HL-60 (cell line): Measurements from ENCODE around the gene KCNAB1.
A peak's percentile ranks its signal among the peaks of the same experiment; 100 is the strongest.

Experiments
- DNase-seq, 2 experiments: peaks; one replicate each; pipeline ENCODE4 v3.0.0-alpha.2; 2010 to 2020; ENCODE audit warnings: low read depth in 1 of 2, low spot score in 1 of 2
- H3K27ac ChIP-seq: fragments of 250-450 bp; sonication (Bioruptor Pico); replicated peaks from 2 replicates; pipeline ENCODE4 v1.5.1; 2020; ENCODE audit warnings: mild to moderate bottlenecking, moderate library complexity
- H3K27me3 ChIP-seq: fragments of 250-450 bp; sonication (Bioruptor Pico); 2 replicates; pipeline ENCODE4 v1.5.1; 2021; ENCODE audit warnings: mild to moderate bottlenecking, moderate library complexity; ENCODE audit not compliant: insufficient read depth, poor library complexity, severe bottlenecking
- H3K4me3 ChIP-seq: replicated peaks from 2 replicates; pipeline ENCODE4 v1.5.1; 2011; ENCODE audit warnings: mild to moderate bottlenecking, control low read depth, low read length; ENCODE audit not compliant: insufficient read depth
- CTCF ChIP-seq: IDR thresholded peaks from one replicate; pipeline ENCODE4 v1.5.1; 2011; ENCODE audit warnings: low read length, control low read depth, inconsistent platforms; ENCODE audit not compliant: insufficient read depth
- GABPA ChIP-seq: IDR thresholded peaks from 2 replicates; pipeline ENCODE4 v1.6.1; 2012; ENCODE audit warnings: low read depth
- POLR2AphosphoS5 ChIP-seq: IDR thresholded peaks from 2 replicates; pipeline ENCODE4 v1.6.1; 2012; ENCODE audit warnings: low read depth
- REST ChIP-seq: IDR thresholded peaks from 2 replicates; pipeline ENCODE4 v1.6.1; 2012; ENCODE audit warnings: low read depth; ENCODE audit not compliant: insufficient replicate concordance
- SPI1 ChIP-seq: IDR thresholded peaks from 2 replicates; pipeline ENCODE4 v1.6.1; 2012; ENCODE audit warnings: low read depth, mild to moderate bottlenecking, borderline replicate concordance

The KCNAB1 gene

GRCh38 chr3:156532730-156533129, 412.4 kb downstream of the KCNAB1 start:
- Histone ChIP-seq H3K27me3 (peaks cover 5% of the 10 kb centered on the region), H3K4me3 (no peak overlapping the region), H3K27ac (no peak overlapping the region)
- DNase-seq = no peak
- no peak for TF ChIP-seq CTCF
- TF ChIP-seq POLR2AphosphoS5 = no peak
- TF ChIP-seq SPI1 = no peak
- TF ChIP-seq REST = no peak
- no peak for TF ChIP-seq GABPA

- H3K27ac ChIP-seq = no peak overlapping the region
- no peak for DNase-seq
- TF ChIP-seq REST = no peak
- no peak for TF ChIP-seq GABPA
- no peak for TF ChIP-seq CTCF
- no peak for TF ChIP-seq POLR2AphosphoS5
- TF ChIP-seq SPI1 = no peak
- H3K4me3 ChIP-seq = no peak overlapping the region
- H3K27me3 ChIP-seq = peaks cover 5% of the 10 kb centered on the region
These were observed 412.8 kb downstream of the KCNAB1 start for GRCh38 chr3:156533205-156533604.

- DNase-seq = peak in 1 of 2 experiments; percentile 34
- no peak overlapping the region for H3K4me3 ChIP-seq
- no peak for TF ChIP-seq GABPA
- TF ChIP-seq SPI1 = no peak
- TF ChIP-seq POLR2AphosphoS5 = peak; percentile 26; the same call in 1 of the 2 replicates
- TF ChIP-seq CTCF = peak; percentile 1
- TF ChIP-seq REST = no peak
- no peaks in the 10 kb centered on the region for H3K27me3 ChIP-seq
- H3K27ac ChIP-seq = no peak overlapping the region
These were observed 414.8 kb downstream of the KCNAB1 start for GRCh38 chr3:156535162-156535627.
